Spleen (tissue), 7 donors: Measurements from ENCODE around the gene PRSS21.

Experiments used
- POLR2A ChIP-seq, 3 donors: fragments of 450-650 bp; IDR thresholded peaks; one replicate each; pipeline ENCODE4 v1.5.1; 2017; ENCODE audit warnings: antibody characterized with exemption in 3 of 3, mild to moderate bottlenecking in 1 of 3
- POLR2AphosphoS5 ChIP-seq, 3 donors: sonication (generic); formaldehyde crosslinking; IDR thresholded peaks; one replicate each; pipeline ENCODE4 v1.5.1; 2017; ENCODE audit warnings: antibody characterized with exemption in 3 of 3
- TF ChIP-seq, protein P1 (sequence below), 11 experiments: fragments of 200-600 bp in 7 of 11; fragments of 450-650 bp in 4 of 11; sonication (generic) in 4 of 11; IDR thresholded peaks in 8 of 11; conservative IDR thresholded peaks in 3 of 11; 1 replicate in 7 of 11; 2 replicates in 4 of 11; pipeline versions ENCODE4 v1.4.0 to v1.8.0; 2016 to 2021; ENCODE audit warnings: antibody characterized with exemption in 11 of 11, inconsistent platforms in 4 of 11, mild to moderate bottlenecking in 1 of 11
- donor health status: DM: no; HTN: no; CAD: no; lungs with moderate emphysema.
- donor health status: DM: no; HTN: no; CAD: no.
- donor health status: DM: no; HTN: no; CAD: no.

DNA sequence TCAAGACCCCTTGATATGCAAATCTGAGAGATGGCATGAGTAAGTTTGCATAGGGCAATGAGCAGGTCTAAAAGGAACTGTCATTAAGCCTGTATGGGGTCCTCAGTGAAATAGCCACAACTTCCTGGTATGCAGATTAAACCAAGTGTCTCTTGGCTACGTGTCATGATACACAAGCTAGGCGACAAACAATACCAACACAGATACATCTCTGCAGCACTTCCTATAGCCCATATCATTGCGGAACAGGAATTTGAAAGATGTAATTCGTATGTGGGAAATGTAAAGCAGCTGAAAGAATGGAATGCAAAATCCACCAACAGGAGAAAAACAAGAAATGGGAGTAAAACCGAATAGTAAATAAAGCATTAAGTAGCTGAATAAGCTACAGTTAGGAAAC, 28.1 kb downstream of the PRSS21 start:
- TF ChIP-seq, protein P1, sequence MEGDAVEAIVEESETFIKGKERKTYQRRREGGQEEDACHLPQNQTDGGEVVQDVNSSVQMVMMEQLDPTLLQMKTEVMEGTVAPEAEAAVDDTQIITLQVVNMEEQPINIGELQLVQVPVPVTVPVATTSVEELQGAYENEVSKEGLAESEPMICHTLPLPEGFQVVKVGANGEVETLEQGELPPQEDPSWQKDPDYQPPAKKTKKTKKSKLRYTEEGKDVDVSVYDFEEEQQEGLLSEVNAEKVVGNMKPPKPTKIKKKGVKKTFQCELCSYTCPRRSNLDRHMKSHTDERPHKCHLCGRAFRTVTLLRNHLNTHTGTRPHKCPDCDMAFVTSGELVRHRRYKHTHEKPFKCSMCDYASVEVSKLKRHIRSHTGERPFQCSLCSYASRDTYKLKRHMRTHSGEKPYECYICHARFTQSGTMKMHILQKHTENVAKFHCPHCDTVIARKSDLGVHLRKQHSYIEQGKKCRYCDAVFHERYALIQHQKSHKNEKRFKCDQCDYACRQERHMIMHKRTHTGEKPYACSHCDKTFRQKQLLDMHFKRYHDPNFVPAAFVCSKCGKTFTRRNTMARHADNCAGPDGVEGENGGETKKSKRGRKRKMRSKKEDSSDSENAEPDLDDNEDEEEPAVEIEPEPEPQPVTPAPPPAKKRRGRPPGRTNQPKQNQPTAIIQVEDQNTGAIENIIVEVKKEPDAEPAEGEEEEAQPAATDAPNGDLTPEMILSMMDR (IDR thresholded peaks at IDR 0.05 in 8 of 11, conservative IDR thresholded peaks at IDR 0.05 in 3 of 11) = no peak
- TF ChIP-seq POLR2A (IDR thresholded peaks at IDR 0.05) (no peak), POLR2AphosphoS5 (IDR thresholded peaks at IDR 0.05) (no peak)
